ENCODE results near the gene DGKH. TPM values are rescaled to one million over a fixed set of nuclear protein-coding genes. Genes with fewer than 3 reads are reported as not detected.

Gene DGKH
- total RNA-seq, 1 experiment from 2014 or later = 9.3 TPM

- TF ChIP-seq CTCF (conservative IDR thresholded peaks at IDR 0.05) = no peak
- no peak for TF ChIP-seq EZH2 (IDR thresholded peaks at IDR 0.05; ENCODE audit: low read depth)
- H3K9me2 ChIP-seq (ENCODE audit: insufficient read depth) = no peaks in the 10 kb centered on the region
- intact Hi-C loops (cut with micrococcal nuclease; ENCODE audit: unreplicated experiment) = no loop called here
- H3K27ac ChIP-seq = no peak overlapping the region
- no peak overlapping the region for H2AFZ ChIP-seq
- peaks cover 19% of the 10 kb centered on the region; the same call in 1 of the 2 replicates for H3K79me2 ChIP-seq (ENCODE audit: low read depth)
- POLR2A ChIA-PET (ENCODE audit: unreplicated experiment) = no interaction called here
- H3K4me1 ChIP-seq (replicated peaks; ENCODE audit: insufficient read depth) = 0 out of 2 replicates have a peak, but pooled peaks cover 11% of the 10 kb centered on the region
- no peaks in the 10 kb centered on the region for H3F3A ChIP-seq (ENCODE audit: insufficient read depth, low read depth)
- no peaks in the 10 kb centered on the region for H4K20me1 ChIP-seq (ENCODE audit: insufficient read depth)
- BruUV-seq (replicated peaks) = no TSS peak
- H3K4me3 ChIP-seq = no peak overlapping the region
- no peak overlapping the region for H3K4me2 ChIP-seq
- no peaks in the 10 kb centered on the region for H3K9me3 ChIP-seq (ENCODE audit: insufficient read depth, low read depth)
- DNase-seq = no peak
- no peaks in the 10 kb centered on the region for H3K27me3 ChIP-seq (ENCODE audit: insufficient read depth, low read depth)
- CTCF ChIA-PET = no interaction called here
- no peaks in the 10 kb centered on the region for H3K36me3 ChIP-seq (ENCODE audit: low read depth)
These were observed 226.6 kb downstream of the DGKH start for GRCh38 chr13:42275098-42275471.

- TF ChIP-seq EZH2 (IDR thresholded peaks at IDR 0.05; ENCODE audit: low read depth) (no peak), CTCF (conservative IDR thresholded peaks at IDR 0.05) (no peak)
- Histone ChIP-seq H3K36me3 (ENCODE audit: low read depth) (no peaks in the 10 kb centered on the region), H2AFZ (no peak overlapping the region), H3K9me2 (ENCODE audit: insufficient read depth) (no peaks in the 10 kb centered on the region), H4K20me1 (ENCODE audit: insufficient read depth) (no peaks in the 10 kb centered on the region), H3K79me2 (ENCODE audit: low read depth) (peaks cover 20% of the 10 kb centered on the region; the same call in 1 of the 2 replicates), H3K4me2 (no peak overlapping the region), H3K9me3 (ENCODE audit: insufficient read depth, low read depth) (no peaks in the 10 kb centered on the region), H3K27me3 (ENCODE audit: insufficient read depth, low read depth) (no peaks in the 10 kb centered on the region), H3K27ac (no peak overlapping the region), H3K4me1 (replicated peaks; ENCODE audit: insufficient read depth) (0 out of 2 replicates have a peak, but pooled peaks cover 11% of the 10 kb centered on the region), H3K4me3 (no peak overlapping the region), H3F3A (ENCODE audit: insufficient read depth, low read depth) (no peaks in the 10 kb centered on the region)
- BruUV-seq (replicated peaks) = no TSS peak
- no peak for DNase-seq
- intact Hi-C loops (cut with micrococcal nuclease; ENCODE audit: unreplicated experiment) = no loop called here
- POLR2A ChIA-PET (ENCODE audit: unreplicated experiment) = no interaction called here
- CTCF ChIA-PET = no interaction called here
These were observed 227.1 kb downstream of the DGKH start for GRCh38 chr13:42275506-42275905.

- no peaks in the 10 kb centered on the region for H3K27me3 ChIP-seq (ENCODE audit: insufficient read depth, low read depth)
- no peak for DNase-seq
- TF ChIP-seq EZH2 (IDR thresholded peaks at IDR 0.05; ENCODE audit: low read depth) (no peak), CTCF (conservative IDR thresholded peaks at IDR 0.05) (no peak)
- H3F3A ChIP-seq (ENCODE audit: insufficient read depth, low read depth) = no peaks in the 10 kb centered on the region
- H3K4me3 ChIP-seq = no peak overlapping the region
- 0 out of 2 replicates have a peak, but pooled peaks cover 11% of the 10 kb centered on the region for H3K4me1 ChIP-seq (replicated peaks; ENCODE audit: insufficient read depth)
- CTCF ChIA-PET = no interaction called here
- H3K9me2 ChIP-seq (ENCODE audit: insufficient read depth) = no peaks in the 10 kb centered on the region
- H3K79me2 ChIP-seq (ENCODE audit: low read depth) = peaks cover 20% of the 10 kb centered on the region; the same call in 1 of the 2 replicates
- no peak overlapping the region for H2AFZ ChIP-seq
- no peak overlapping the region for H3K27ac ChIP-seq
- no TSS peak for BruUV-seq (replicated peaks)
- no peak overlapping the region for H3K4me2 ChIP-seq
- H3K36me3 ChIP-seq (ENCODE audit: low read depth) = no peaks in the 10 kb centered on the region
- no peaks in the 10 kb centered on the region for H3K9me3 ChIP-seq (ENCODE audit: insufficient read depth, low read depth)
- POLR2A ChIA-PET (ENCODE audit: unreplicated experiment) = no interaction called here
- intact Hi-C loops (cut with micrococcal nuclease; ENCODE audit: unreplicated experiment) = no loop called here
- no peaks in the 10 kb centered on the region for H4K20me1 ChIP-seq (ENCODE audit: insufficient read depth)
These were observed 228.2 kb downstream of the DGKH start for GRCh38 chr13:42276683-42277082.

Measured in PC-9 (cell line).